Dendritic cell treated with granulocyte-macrophage colony-stimulating factor and Interleukin-4, amounts not matched to agents 40 ng/mL and 50 ng/mL, for 4 days (primary cell): ENCODE measurements around the gene LAMA2.

ENCODE experiments used
- H3K27ac Mint-ChIP-seq: one replicate; pipeline ENCODE4 v1.8.0; 2022; ENCODE audit warnings: mild to moderate bottlenecking, mixed read lengths
- H3K27me3 Mint-ChIP-seq: one replicate; pipeline ENCODE4 v1.8.0; 2022; ENCODE audit warnings: mild to moderate bottlenecking, mixed read lengths
- H3K36me3 Mint-ChIP-seq: one replicate; pipeline ENCODE4 v1.8.0; 2022; ENCODE audit warnings: low read depth, mixed read lengths
- H3K4me1 Mint-ChIP-seq: one replicate; pipeline ENCODE4 v1.8.0; 2022; ENCODE audit warnings: low read depth, mixed read lengths
- H3K4me3 Mint-ChIP-seq: one replicate; pipeline ENCODE4 v1.8.0; 2022; ENCODE audit warnings: mild to moderate bottlenecking, moderate library complexity, mixed read lengths
- H3K9me3 Mint-ChIP-seq: one replicate; pipeline ENCODE4 v1.8.0; 2022; ENCODE audit warnings: mixed read lengths
- intact Hi-C: fragments of 100-400 bp; cut with micrococcal nuclease; formaldehyde crosslinking; loops from one replicate; pipeline ENCODE4 v1.15.0; 2022

Gene LAMA2

GRCh38 chr6:129114636-129115391 is 231.9 kb downstream of the LAMA2 start:
- no peaks in the 10 kb centered on the region for H3K9me3 Mint-ChIP-seq
- H3K36me3 Mint-ChIP-seq = no peaks in the 10 kb centered on the region
- no peak overlapping the region for H3K4me3 Mint-ChIP-seq
- H3K27ac Mint-ChIP-seq = no peak overlapping the region
- no peaks in the 10 kb centered on the region for H3K4me1 Mint-ChIP-seq
- H3K27me3 Mint-ChIP-seq = no peaks in the 10 kb centered on the region
- intact Hi-C loops = no loop called here

- intact Hi-C loops = no loop called here
- no peak overlapping the region for H3K27ac Mint-ChIP-seq
Observed at GRCh38 chr6:129115471-129115870, 232.5 kb downstream of the LAMA2 start.

GRCh38 chr6:129117355-129117754 is 234.4 kb downstream of the LAMA2 start:
- Mint-ChIP-seq H3K36me3 (no peaks in the 10 kb centered on the region), H3K4me1 (no peaks in the 10 kb centered on the region), H3K27me3 (no peaks in the 10 kb centered on the region), H3K4me3 (no peak overlapping the region), H3K27ac (no peak overlapping the region), H3K9me3 (no peaks in the 10 kb centered on the region)
- intact Hi-C loops = no loop called here

More at GRCh38 chr6:129115471-129115870, 232.5 kb downstream of the LAMA2 start:
- Mint-ChIP-seq H3K36me3 (no peaks in the 10 kb centered on the region), H3K27me3 (no peaks in the 10 kb centered on the region), H3K4me1 (no peaks in the 10 kb centered on the region), H3K9me3 (no peaks in the 10 kb centered on the region), H3K4me3 (no peak overlapping the region)

- no peaks in the 10 kb centered on the region for H3K36me3 Mint-ChIP-seq
- H3K4me1 Mint-ChIP-seq = no peaks in the 10 kb centered on the region
- H3K27me3 Mint-ChIP-seq = no peaks in the 10 kb centered on the region
- H3K4me3 Mint-ChIP-seq = no peak overlapping the region
- intact Hi-C loops = no loop called here
- H3K9me3 Mint-ChIP-seq = no peaks in the 10 kb centered on the region
- H3K27ac Mint-ChIP-seq = no peak overlapping the region
Observed at GRCh38 chr6:129120856-129121638, 238.1 kb downstream of the LAMA2 start.

DNA sequence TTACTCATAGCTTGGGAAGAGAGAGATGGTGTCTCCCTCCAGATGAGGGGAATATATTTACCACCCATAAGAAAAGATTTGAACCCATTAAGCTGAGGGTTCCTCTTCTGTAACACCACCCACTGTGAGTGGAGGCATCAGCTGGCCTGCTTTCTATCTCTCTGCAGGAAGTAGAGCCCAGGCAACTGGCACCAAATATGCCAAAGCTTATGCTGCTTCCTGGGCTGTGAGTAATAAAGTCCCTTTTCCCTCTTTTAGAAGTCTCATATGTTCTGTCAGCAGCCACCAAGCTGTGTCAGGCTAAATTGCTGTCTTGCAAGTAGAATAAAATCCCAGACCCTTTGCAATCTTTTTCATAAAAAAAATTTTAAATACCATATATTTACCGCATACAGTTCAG is 241.4 kb downstream of the LAMA2 start:
- intact Hi-C loops = no loop called here
- H3K27me3 Mint-ChIP-seq = no peaks in the 10 kb centered on the region

DNA sequence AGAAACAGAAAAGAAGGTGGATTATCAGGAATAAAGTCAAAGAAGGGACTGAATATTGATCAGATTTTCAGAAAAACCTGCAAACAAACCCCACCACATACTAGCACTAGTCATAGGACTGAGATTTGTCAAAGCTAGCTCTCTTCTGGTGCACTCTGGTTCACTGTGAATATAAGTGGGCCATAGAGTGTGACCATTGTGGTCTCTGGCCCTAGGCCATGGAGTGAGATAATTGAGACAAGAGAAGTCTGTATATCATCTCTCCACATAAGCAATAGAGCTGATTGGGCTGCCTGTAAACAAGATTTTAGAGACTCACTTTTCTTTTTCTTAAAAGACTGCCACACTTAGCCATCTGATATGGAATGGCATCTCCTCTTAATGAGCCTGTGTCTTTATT is 247.2 kb downstream of the LAMA2 start:
- no peaks in the 10 kb centered on the region for H3K9me3 Mint-ChIP-seq
- H3K4me3 Mint-ChIP-seq = no peak overlapping the region
- no peaks in the 10 kb centered on the region for H3K36me3 Mint-ChIP-seq
- intact Hi-C loops = no loop called here
- H3K4me1 Mint-ChIP-seq = no peaks in the 10 kb centered on the region
- H3K27ac Mint-ChIP-seq = no peak overlapping the region
- no peaks in the 10 kb centered on the region for H3K27me3 Mint-ChIP-seq

More for the DNA sequence above, 241.4 kb downstream of the LAMA2 start:
- Mint-ChIP-seq H3K9me3 (no peaks in the 10 kb centered on the region), H3K4me1 (no peaks in the 10 kb centered on the region), H3K36me3 (no peaks in the 10 kb centered on the region), H3K27ac (no peak overlapping the region), H3K4me3 (no peak overlapping the region)

DNA sequence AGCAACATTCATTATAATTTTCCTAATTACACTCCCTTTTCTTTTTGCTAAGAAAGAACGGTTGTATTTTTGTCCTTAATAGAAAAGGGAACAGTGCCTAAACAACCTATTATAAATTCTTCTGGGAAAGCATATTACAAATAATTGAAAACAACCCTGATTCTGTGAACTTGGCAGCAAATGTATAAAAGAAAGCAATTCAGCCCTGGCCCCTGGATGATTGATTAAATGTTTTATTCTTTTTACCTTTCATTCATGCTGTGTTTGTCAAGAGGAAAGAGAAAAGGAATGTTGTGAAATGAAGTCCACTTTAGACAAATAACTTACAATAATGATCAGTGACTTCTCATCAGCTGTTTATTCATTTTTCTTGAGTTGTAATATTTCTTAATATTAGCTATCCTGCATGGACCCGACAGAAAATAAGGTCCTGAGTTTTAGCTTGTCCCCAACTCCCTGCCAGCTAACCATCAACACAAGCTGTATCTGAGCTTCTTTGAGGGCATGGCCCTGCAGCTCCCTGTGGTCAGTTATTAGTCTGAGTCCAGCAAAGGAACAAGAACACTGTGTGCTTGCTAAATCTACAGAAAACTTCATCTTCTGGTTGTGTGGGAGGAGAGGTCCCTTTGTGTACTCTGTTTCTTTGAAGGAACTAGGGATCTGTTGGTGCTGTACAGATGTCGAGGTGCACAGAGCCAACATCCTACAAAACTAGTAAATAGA is 248.2 kb downstream of the LAMA2 start:
- intact Hi-C loops = no loop called here
- no peaks in the 10 kb centered on the region for H3K36me3 Mint-ChIP-seq
- H3K4me3 Mint-ChIP-seq = no peak overlapping the region
- no peak overlapping the region for H3K27ac Mint-ChIP-seq
- H3K27me3 Mint-ChIP-seq = no peaks in the 10 kb centered on the region
- H3K9me3 Mint-ChIP-seq = no peaks in the 10 kb centered on the region
- no peaks in the 10 kb centered on the region for H3K4me1 Mint-ChIP-seq

DNA sequence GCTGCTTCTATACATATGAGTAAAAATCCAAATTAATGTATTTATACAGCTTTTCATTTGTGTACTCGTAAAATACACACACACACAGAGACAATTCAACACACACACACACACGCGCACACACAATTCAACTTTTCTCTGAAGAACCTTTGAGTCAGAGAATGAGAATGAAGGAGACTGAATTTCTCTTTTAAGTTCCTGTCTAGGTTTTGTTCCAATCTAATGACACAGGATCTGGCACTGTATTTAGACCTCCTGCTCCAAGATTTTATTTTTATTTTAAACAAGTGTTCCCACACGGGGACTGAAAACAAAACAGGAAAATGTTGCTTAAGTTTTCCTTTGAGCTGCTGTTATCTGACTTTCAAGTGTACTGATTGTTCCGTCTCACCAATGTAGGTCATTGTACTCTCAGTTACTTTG is 250.8 kb downstream of the LAMA2 start:
- Mint-ChIP-seq H3K36me3 (no peaks in the 10 kb centered on the region), H3K4me1 (no peaks in the 10 kb centered on the region), H3K4me3 (no peak overlapping the region), H3K27me3 (no peaks in the 10 kb centered on the region), H3K27ac (no peak overlapping the region), H3K9me3 (no peaks in the 10 kb centered on the region)
- intact Hi-C loops = no loop called here

DNA sequence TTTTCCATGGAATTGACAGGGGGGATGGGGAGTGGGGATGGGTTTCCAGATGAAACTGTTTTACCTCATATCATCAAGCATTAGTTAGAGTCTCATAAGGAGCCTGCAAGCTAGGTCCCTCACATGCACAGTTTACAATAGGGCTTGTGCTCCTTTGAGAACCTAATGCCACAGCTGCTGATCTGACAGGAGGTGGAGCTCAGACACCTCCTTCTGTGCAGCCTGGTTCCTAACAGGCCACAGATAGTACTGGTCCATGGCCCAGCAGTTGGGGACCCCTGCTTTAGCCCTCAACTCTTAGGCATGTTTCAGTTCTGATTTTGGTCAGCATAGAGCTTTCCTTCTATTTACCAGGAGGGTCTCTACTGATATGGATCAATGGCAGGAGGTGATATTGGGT is 251.6 kb downstream of the LAMA2 start:
- Mint-ChIP-seq H3K9me3 (no peaks in the 10 kb centered on the region), H3K36me3 (no peaks in the 10 kb centered on the region)

DNA sequence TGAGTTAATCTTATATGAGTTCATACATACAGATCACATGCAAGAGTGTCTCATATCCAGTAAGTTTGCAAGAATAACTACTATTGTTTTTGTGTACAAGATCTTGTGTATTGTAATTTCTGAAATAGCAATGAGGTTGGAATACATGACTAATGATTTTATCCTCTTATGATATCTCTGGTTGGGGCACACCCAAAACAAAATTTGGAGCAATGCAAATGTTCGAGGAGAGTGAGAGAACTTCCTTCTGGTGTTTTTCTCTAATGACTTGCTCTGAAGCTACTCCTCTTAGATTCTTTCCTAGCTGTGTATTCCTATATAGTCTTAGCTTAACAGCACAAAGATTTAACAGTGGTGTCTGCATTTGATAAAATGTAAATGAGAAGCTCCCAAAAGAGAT is 252.5 kb downstream of the LAMA2 start:
- H3K4me3 Mint-ChIP-seq = no peak overlapping the region
- no peaks in the 10 kb centered on the region for H3K36me3 Mint-ChIP-seq
- intact Hi-C loops = no loop called here
- H3K9me3 Mint-ChIP-seq = no peaks in the 10 kb centered on the region
- H3K27ac Mint-ChIP-seq = no peak overlapping the region
- no peaks in the 10 kb centered on the region for H3K27me3 Mint-ChIP-seq
- no peaks in the 10 kb centered on the region for H3K4me1 Mint-ChIP-seq

More for the DNA sequence above, 251.6 kb downstream of the LAMA2 start:
- Mint-ChIP-seq H3K27ac (no peak overlapping the region), H3K27me3 (no peaks in the 10 kb centered on the region), H3K4me3 (no peak overlapping the region), H3K4me1 (no peaks in the 10 kb centered on the region)
- intact Hi-C loops = no loop called here

DNA sequence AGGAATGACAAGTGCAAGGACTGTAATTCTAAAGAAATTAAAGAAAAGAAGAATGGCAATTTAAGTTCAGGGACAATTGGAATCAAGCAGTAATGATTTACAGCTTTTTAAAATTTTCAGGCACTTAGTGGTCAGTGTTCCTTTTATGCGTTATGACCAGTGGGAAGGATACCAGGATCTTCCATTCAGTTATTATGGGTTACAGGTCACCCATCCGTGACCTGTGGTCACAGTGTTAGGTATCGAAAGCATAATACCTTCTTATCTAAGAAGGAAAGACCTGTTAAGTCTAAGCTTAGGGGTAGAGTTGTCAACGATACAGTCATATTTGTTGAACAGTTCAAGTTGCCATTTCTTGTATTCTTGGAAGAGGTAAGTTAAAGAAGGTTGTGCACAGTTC is 253.8 kb downstream of the LAMA2 start:
- no peaks in the 10 kb centered on the region for H3K9me3 Mint-ChIP-seq
- H3K36me3 Mint-ChIP-seq = no peaks in the 10 kb centered on the region
- intact Hi-C loops = no loop called here
- H3K4me3 Mint-ChIP-seq = no peak overlapping the region
- H3K27ac Mint-ChIP-seq = no peak overlapping the region
- H3K4me1 Mint-ChIP-seq = no peaks in the 10 kb centered on the region
- no peaks in the 10 kb centered on the region for H3K27me3 Mint-ChIP-seq

- Mint-ChIP-seq H3K36me3 (no peaks in the 10 kb centered on the region), H3K9me3 (no peaks in the 10 kb centered on the region), H3K4me1 (no peaks in the 10 kb centered on the region), H3K4me3 (no peak overlapping the region), H3K27ac (no peak overlapping the region), H3K27me3 (no peaks in the 10 kb centered on the region)
- intact Hi-C loops = no loop called here
Observed at GRCh38 chr6:129138739-129139405, 255.9 kb downstream of the LAMA2 start.

GRCh38 chr6:129140526-129140925 is 257.6 kb downstream of the LAMA2 start:
- Mint-ChIP-seq H3K36me3 (no peaks in the 10 kb centered on the region), H3K27ac (no peak overlapping the region), H3K4me3 (no peak overlapping the region), H3K27me3 (no peaks in the 10 kb centered on the region), H3K9me3 (no peaks in the 10 kb centered on the region), H3K4me1 (no peaks in the 10 kb centered on the region)
- intact Hi-C loops = no loop called here

DNA sequence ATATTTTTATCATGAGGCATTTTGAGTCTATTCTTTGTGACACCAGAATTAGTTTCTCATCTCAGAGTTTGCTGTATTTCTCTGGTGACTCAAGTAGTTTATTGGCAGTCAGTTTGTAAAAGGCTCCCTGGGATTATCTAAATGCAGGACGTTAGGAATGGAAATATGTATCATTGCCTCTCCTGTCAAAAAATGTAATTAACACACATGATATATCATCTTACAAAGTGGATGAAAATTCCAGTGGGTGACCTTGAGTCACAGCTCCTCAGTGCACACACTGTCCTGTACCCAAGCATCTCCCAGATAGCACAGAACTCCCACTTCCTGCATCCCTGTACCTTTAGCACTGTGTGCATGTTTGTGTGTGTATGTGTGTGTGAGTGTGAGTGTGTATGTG is 258.6 kb downstream of the LAMA2 start:
- Mint-ChIP-seq H3K27me3 (no peaks in the 10 kb centered on the region), H3K4me3 (no peak overlapping the region), H3K9me3 (no peaks in the 10 kb centered on the region), H3K27ac (no peak overlapping the region), H3K36me3 (no peaks in the 10 kb centered on the region), H3K4me1 (no peaks in the 10 kb centered on the region)
- intact Hi-C loops = no loop called here
